ENCODE data around the gene LDLRAD3.
"Not testable (repeated sequence)": the region's sequence is repeated elsewhere in the genome, so short reads cannot be mapped to it uniquely, and the experiment has no call there.

The LDLRAD3 gene

GRCh38 chr11:35997902-35998520 lies 54.1 kb downstream of the LDLRAD3 start:
- no peak for DNase-seq

DNA sequence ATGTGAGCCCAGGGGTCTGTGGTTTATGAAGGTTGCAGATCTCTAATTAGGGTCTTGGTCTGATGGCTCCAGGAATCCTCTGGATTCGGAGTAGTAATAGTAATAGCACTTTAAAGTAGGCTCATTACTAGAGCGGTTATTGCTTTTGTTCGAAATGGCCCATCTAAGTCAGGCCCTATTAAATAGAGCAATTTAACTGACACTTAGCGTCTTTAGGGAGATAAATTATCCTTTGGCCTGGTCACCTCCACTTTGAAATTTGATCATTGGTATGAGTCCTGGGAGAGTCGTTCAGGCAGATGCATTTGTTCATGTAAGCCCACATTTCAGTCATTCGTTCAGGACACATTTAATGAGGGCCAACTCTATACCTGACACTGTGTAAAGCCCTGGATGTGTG lies 54.8 kb downstream of the LDLRAD3 start:
- no peak for DNase-seq

- no peak for DNase-seq
Observed at GRCh38 chr11:36000616-36001190, 56.8 kb downstream of the LDLRAD3 start.

DNA sequence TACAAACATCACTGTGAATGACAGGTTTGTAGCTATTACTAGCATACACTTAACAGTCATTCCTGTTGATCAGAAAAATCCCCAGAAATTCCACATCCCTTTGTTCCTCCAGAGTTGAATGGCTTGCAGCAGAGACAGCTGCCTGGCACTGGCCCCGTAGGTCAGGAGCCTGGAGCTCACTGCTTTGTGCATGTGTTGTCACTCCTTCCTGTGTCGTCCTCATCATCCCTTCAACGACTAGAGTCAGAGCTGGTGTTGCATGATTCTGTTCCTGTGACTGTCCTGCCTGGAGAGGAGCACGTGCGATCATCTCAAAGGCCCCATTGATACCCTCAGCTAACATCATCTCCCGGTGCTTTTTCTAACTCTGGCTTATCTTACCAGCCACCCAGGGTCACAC lies 58.3 kb downstream of the LDLRAD3 start:
- no peak for DNase-seq

- no peak for DNase-seq
Observed at GRCh38 chr11:36002796-36003195, 58.9 kb downstream of the LDLRAD3 start.

DNA sequence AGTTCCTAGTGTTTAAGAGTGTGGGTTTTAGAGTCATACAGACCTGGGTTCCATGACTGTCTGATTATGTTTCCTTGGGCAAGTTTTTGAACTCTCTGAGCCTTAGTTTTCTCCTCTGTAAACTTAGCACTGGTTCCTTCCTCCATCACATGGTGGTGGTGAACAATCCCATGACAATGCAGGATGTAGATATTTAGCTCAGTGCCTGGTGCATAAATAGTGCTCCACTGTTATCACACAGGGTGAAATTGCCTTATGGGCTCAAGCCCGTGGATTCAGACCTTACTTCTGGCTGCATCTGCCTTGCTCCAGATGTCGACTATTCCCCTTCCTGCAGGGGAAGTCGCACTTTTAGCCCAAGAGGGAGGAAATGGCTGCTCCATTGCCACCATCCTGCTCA lies 62.7 kb downstream of the LDLRAD3 start:
- DNase-seq, result no peak

GRCh38 chr11:36007127-36007655 lies 63.3 kb downstream of the LDLRAD3 start:
- no peak for DNase-seq

DNA sequence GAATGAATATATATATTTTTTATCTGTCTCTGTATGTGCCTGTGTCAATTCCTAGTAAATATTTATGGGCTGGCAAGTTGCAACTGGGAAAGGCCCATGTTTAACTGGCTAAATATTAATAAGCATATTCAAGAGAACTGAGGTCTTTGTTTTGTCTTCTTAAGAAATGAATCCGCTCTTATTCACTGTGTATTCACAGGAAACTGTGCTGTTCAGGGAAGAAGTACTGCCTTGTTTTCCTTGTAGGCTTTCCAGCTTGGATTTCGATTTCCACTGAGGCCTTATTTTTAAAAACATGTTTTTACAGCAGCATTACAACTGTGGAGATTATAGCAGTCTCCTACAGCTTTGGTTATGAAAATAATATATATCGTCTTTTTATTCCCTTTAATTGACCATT lies 64.7 kb downstream of the LDLRAD3 start:
- no peak for DNase-seq

GRCh38 chr11:36009473-36009872 lies 65.6 kb downstream of the LDLRAD3 start:
- no peak for DNase-seq

DNA sequence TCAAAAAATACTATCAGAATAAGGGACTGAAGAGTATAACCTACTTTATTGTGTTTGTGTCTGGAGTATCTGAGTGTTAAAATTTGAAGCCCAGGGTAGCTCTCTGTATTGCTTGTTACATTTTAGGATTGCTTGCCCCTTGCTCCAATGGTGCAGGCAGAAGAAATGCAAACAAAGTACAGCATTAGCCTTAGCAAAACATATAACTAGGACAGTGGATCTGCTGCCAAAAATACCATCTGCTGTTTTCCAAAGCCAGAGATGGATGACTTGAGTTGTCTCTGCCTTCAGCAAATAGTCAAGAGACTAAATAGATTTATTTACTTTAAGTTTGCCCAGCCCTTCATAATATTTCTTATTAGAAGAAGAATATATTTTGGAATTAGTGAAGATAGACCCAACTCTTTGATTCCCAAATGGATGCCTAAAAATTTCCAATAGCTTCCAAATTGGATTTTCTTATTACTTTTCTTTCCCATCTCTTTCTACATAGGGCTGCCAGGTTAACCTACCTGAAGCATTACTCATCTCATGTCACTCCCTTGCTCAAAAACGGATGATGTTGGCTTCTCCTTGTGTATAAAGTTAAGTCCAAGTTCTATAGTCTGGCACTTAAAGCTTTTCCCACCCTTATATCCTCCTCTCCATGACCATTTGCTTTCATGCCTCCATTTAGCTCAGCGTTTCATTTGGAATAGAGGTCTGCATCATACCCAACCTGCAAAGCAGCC lies 66.3 kb downstream of the LDLRAD3 start:
- DNase-seq, result no peak

GRCh38 chr11:36011574-36011973 lies 67.7 kb downstream of the LDLRAD3 start:
- DNase-seq, result no peak

DNA sequence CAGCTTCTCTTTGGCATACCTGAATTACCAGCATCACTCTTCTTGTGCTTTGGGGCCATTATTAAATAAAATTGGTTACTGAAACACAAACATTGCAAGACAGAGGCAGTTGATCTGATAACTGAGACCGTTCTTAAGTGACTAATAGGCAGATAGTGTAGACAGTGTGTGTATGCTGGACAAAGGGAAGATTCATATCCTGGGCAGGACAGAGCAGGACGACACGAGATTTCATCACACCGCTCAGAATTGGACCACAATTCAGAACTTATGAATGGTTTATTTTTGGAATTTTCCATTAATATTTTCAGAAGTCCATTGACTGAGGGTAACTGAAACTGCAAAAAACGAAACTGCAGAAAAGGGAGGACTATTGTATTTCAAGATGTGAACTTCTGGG lies 68.6 kb downstream of the LDLRAD3 start:
- no peak for DNase-seq

GRCh38 chr11:36012979-36013378 lies 69.1 kb downstream of the LDLRAD3 start:
- no peak for DNase-seq

DNA sequence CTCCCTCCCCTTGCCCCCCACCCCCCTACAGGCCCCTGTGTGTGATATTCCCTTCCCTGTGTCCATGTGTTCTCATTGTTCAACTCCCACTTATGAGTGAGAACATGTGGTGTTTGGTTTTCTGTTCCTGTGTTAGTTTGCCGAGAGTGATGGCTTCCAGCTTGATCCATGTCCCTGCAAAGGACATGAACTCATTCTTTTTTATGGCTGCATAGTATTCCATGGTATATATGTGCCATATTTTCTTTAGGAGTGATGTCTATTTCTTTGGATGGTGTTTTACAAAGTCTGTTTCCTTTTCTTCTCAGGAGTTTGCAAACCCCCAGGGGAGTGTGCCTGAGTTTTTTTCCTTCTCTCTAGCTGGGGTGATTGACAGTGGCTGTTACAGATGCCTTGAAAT lies 69.6 kb downstream of the LDLRAD3 start:
- not testable (repeated sequence) for DNase-seq

- no peak for DNase-seq
Observed at GRCh38 chr11:36013950-36014897, 70.4 kb downstream of the LDLRAD3 start.

DNA sequence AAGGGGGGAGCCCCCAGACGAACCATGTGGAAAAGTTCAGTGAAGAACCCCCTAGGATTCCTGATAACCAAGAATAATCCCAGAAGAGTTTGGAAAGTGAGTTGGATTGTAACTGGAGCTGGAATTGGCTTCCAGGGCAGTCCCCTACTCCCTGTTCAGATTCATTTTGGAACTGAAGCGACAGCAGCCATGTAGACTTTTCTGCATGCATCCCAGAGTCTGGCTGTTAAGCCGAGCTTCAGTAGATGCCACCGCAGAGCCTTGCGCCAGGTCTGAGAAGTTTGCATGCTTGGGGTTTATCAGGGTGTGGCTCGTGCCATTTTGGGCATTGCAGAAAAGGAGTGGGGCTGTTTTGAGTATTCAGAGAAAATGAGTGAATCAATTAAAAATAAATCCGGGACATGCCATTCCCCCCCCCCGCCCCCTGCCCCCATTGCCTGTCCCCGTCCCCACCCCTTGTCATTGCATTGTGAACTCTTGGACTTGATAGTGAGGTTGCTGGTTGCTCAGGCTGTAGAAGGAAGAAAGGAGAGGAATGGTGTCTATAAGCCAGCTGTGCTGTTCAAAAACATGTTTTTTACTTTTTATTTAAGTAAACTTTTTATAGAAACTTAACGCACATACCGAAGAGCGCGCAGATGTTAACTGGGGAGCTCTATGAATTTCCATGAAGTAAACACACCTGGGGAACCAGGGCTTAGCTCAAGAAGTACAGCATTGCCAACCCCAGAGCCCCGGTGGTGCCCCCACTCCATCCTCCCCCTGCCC lies 71.2 kb downstream of the LDLRAD3 start:
- no peak for DNase-seq

- DNase-seq, result no peak
Observed at GRCh38 chr11:36015799-36016198, 71.9 kb downstream of the LDLRAD3 start.

DNA sequence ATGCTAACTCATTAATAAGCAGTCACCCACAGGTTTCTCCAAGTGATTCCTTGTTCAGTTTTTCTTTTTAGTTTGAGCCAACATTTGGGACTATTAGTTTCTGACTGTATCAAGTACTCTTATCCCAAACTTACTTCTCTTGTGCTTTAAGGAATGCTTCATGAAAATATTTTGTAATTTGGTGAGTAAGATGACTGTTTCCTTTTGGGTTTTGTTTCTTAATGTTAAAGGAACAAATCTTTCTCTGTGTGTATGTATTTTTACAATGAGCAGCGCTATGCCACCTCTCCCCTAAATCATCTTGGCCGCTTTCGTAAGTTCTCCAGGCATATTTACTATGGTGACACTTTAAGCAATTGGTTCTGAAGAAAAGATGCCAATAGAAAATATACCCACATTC lies 72.4 kb downstream of the LDLRAD3 start:
- no peak for DNase-seq

DNA sequence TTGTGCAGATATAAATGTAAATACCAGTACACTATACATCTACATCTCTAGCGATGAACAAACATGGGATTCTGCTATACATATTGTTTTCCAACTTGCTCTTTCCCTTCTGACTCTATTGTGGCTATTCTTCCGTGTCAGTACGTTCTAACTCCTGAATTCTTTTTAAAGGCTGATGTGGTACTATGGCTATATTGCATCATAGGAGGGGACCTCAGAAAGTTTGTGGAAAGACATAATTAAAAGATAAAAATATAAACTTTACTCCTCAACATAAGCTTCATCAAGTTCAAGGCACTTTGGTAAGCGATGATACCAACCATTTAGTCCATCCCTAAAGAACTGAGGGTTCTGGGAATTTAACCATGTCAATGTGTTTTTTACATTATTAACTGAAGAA lies 72.8 kb downstream of the LDLRAD3 start:
- DNase-seq, result no peak

DNA sequence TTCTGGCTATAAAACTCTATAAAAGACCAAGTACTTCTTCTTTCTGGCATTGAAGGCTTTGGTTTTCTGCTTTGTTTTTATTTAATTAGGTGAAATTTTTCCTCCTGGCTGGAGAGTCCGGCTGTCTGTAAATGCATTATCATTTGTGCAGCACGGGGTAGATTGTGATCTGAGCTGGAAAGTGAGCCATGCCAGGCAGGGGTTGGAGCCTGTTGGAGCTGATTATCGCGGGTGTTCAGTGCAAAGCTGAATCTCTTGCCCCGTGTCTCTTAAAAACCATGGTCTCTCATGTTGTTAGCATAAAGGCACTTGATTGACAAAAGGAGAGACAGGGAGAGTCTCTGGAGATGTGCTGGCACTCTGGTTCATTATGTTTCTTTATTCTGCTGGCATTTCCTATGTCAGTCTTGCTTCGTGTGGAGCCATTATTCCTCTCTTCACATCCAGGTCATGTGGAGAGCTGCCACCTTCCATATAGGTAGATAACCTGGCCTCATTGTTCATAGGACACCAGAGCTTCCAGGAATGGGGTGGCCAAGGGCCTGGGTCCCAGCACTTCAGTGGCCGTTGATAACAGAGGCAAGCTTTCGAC lies 75.2 kb downstream of the LDLRAD3 start:
- no peak for DNase-seq

- no peak for DNase-seq
Observed at GRCh38 chr11:36019722-36020121, 75.9 kb downstream of the LDLRAD3 start.

DNA sequence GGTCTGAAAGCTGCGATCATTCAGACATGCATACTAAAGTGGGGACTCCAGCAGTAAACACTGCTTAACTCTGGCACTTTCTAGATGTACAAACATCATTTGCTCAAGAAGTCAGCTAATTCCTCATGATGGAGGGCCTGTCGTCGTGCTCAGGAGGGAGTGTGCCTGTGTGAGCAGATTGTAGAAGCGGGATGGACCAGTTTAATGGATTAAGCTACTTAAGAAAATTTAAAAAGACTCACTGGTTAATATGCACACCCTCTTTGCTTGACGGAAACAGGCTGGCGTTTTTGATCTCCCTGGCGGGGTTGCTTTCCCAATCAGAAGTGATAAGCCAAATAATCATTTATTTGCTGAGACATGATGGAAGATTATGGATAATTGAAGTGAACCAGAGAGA lies 79.0 kb downstream of the LDLRAD3 start:
- DNase-seq, result no peak

Measured in activated CD4-positive, alpha-beta T cell treated with anti-CD3 and anti-CD28 coated beads for 48 hours (primary cell).